ENCODE results near the gene DNAH3. TPM values are rescaled to one million over a fixed set of nuclear protein-coding genes. Genes with fewer than 3 reads are reported as not detected.
"Not testable (repeated sequence)": the region's sequence is repeated elsewhere in the genome, so short reads cannot be mapped to it uniquely, and the experiment has no call there.

Gene DNAH3
- polyA plus RNA-seq, 4 donors = 0.16 to 0.69 (median 0.43) TPM

- no peak for DNase-seq (ENCODE audit: low read depth in 4 of 4, low spot score in 2 of 4)
Measured at GRCh38 chr16:20948444-20948843, 202.2 kb downstream of the DNAH3 start.

GRCh38 chr16:20946015-20946629 is 204.5 kb downstream of the DNAH3 start:
- DNase-seq (ENCODE audit: low read depth in 4 of 4, low spot score in 2 of 4) = no peak

- not testable (repeated sequence) for DNase-seq (ENCODE audit: low read depth in 4 of 4, low spot score in 2 of 4)
Measured at GRCh38 chr16:20945575-20945875, 205.1 kb downstream of the DNAH3 start.

DNA sequence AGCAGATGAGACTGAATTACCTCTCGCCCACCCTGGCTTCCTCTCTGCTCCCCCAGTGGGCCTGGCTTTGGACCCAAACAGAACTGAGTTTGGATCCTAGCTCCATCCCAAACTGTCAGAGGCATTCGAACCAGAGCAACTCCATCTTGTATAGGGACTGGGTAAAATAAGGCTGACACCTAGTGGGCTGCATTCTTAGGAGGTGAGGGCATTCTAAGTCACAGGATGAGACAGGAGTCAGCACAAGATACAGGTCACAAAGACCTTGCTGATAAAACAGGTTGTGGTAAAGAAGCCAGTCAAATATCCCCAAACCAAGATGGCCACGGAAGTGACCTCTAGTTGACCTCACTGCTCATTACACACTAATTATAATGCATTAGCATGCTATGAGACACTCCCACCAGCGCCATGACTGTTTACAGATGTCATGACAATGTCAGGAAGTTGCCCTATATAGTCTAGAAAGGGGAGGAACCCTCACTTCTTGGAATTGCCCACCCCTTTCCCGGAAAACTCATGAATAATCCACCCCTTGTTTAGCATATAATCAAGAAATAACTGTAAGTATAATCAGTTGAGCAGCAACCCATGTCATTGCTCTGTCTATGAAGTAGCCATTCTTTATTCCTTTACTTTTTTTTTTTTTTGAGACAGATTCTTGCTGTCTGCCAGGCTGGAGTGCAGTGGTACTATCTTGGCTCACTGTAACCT is 205.6 kb downstream of the DNAH3 start:
- DNase-seq (ENCODE audit: low read depth in 4 of 4, low spot score in 2 of 4) = no peak

- DNase-seq (ENCODE audit: low read depth in 4 of 4, low spot score in 2 of 4) = no peak
Measured at GRCh38 chr16:20942256-20942655, 208.4 kb downstream of the DNAH3 start.

DNA sequence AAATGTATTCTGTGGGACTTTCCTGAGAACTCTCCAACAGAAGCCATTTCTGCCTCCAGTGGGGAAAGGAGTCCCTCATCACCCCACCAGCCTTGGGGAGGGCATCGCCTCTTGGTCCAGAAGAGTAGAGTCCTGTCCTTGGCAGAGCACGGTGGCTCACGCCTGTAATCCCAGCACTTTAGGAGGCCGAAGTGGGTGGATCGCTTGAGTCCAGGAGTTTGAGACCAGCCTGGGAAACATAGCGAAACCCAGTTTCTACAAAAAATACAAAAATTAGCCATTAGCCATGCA is 209.1 kb downstream of the DNAH3 start:
- no peak for DNase-seq (ENCODE audit: low read depth in 4 of 4, low spot score in 2 of 4)

DNA sequence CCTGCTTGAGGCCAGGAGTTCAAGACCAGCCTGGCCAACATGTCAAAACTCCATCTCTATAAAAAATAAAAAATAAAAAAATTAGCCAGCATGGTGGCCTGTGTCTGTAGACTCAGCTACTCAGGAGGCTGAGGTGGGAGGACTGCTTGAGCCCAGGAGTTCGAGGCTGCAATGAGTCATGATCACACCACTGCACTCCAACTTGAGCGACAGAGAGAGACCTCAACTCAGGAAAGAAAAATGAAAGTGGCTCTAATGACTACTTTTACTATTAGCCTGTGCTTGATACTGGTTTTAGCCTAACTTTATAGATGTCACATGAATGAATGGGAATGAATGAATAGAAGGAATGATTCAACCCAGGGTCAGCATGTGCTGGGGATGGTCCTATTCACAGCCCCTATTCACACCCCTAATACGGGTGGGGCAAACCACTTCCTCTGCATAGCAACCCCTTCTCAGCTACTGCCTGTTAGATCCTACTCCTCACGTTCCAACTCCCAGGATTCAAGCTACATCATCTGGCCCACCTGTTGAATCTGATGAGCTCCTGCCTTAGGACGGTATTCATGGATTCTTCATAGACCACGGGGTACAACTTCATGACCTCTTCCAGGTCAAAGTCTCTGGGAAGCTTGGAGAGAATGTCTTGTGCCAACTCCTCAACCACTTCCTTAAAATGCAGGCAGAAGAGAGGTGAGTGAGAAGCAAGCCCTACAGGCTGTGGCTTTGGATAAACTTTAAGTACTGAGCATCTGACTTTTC is 209.6 kb downstream of the DNAH3 start:
- DNase-seq (ENCODE audit: low read depth in 4 of 4, low spot score in 2 of 4) = no peak

DNA sequence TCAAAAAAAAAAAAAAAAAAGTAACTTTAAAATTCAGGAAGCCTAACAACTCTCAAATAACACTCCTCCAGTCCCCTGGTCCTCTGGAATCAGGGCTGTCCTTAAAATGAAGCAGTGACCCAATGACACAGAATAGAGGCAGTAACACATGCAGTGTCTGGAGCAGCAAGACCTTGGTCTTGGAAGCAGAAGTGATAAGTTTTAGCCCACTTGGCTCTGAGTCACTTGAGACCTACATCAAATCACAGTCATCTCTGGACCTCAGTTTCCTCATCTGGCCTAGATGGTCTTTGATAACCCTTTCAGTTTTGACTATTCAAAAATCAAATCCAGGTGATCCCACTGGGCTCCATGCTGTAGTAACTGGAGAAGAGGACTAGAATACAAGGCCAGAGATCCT is 211.0 kb downstream of the DNAH3 start:
- DNase-seq (ENCODE audit: low read depth in 4 of 4, low spot score in 2 of 4) = no peak

GRCh38 chr16:20938426-20938825 is 212.2 kb downstream of the DNAH3 start:
- DNase-seq (ENCODE audit: low read depth in 4 of 4, low spot score in 2 of 4) = no peak

DNA sequence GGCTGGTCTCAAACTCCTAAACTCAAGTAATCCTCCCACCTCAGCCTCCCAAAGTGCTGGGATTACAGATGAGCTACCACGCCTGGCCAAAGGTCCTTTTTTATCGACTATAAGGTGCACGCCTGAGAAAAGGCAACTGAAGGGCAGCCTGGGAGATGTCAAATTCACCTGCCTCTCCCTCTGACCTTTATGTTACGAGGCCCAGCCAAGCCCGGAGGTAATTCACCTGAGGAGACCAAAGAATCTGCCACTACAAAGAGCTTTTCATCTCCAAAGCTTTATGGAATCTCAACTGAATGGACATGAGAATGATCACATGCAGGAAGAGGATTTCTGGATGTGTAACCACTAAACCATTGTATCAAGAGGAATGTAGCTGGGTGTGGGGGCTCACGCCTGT is 212.9 kb downstream of the DNAH3 start:
- DNase-seq (ENCODE audit: low read depth in 4 of 4, low spot score in 2 of 4) = no peak

GRCh38 chr16:20933589-20933988 is 217.1 kb downstream of the DNAH3 start:
- DNase-seq (ENCODE audit: low read depth in 4 of 4, low spot score in 2 of 4) = no peak

DNA sequence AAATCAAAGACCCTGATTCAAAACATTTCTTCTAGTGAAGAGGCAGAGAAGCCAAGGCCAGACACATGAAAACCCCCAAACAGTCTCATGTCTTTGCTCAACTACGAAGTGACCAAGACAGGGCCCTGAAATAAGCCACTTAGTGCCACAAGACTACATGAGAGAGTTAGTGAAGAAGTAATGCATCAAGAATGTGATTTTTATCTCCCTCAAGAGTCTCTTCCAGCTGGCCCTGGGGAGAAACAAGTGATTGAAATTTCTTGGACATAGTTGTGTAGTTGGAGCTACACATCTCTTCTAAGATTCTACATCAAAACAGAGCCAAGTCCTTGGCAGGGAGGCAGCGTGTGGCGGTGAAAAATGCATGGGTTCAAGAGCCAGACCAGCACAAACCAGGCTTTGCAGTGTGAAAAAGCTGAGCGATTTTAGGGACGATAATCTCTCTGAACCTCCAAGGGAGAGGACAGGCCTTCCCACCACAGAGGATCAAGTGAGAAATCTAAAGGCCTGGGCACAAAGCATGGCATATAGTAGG is 219.5 kb downstream of the DNAH3 start:
- DNase-seq (ENCODE audit: low read depth in 4 of 4, low spot score in 2 of 4) = no peak

- DNase-seq (ENCODE audit: low read depth in 4 of 4, low spot score in 2 of 4) = no peak
Measured at GRCh38 chr16:20930365-20930690, 220.3 kb downstream of the DNAH3 start.

- not testable (repeated sequence) for DNase-seq (ENCODE audit: low read depth in 4 of 4, low spot score in 2 of 4)
Measured at GRCh38 chr16:20929676-20930364, 220.8 kb downstream of the DNAH3 start.

GRCh38 chr16:20928774-20929411 is 221.8 kb downstream of the DNAH3 start:
- no peak for DNase-seq (ENCODE audit: low read depth in 4 of 4, low spot score in 2 of 4)

GRCh38 chr16:20925751-20926150 is 224.9 kb downstream of the DNAH3 start:
- DNase-seq (ENCODE audit: low read depth in 4 of 4, low spot score in 2 of 4) = no peak

DNA sequence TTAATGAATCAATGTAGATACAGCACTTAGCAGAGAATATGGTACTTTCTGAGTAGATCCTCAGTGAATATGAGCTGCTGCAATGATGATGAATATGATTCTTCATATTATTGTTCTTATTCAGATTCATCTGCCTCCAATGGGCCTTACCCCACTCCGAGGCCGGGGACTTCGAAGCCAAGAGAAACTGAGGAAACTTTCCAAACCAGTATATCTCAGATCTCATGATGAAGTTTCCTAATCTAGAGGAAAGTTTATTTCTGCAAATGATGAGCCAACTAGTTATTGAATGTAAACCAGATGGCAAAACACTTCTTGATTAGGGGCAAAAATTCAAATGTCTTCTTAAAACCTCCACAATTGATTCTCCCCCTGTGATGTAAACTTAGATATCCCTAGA is 226.8 kb downstream of the DNAH3 start:
- DNase-seq (ENCODE audit: low read depth in 4 of 4, low spot score in 2 of 4) = no peak

- DNase-seq (ENCODE audit: low read depth in 4 of 4, low spot score in 2 of 4) = no peak
Measured at GRCh38 chr16:20920799-20921198, 229.8 kb downstream of the DNAH3 start.

DNA sequence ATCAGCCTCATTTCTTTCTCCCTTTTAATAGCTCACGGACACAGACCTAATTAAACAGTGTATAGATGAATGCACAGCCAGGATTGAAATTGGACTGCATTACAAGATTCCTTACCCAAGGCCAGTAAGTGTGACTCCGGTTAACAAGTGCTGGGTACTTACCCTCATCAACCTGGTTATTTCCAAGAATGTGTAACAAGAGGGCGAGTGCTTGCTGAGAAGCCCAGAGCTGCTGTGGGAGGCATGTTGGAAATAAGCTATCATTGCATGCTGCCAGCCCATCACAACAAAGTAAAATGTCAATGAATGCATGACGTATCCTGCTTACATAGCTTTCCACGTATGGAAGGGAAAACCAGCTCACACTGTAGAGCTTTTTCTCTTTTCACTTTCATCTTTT is 230.6 kb downstream of the DNAH3 start:
- DNase-seq (ENCODE audit: low read depth in 4 of 4, low spot score in 2 of 4) = no peak

- no peak for DNase-seq (ENCODE audit: low read depth in 4 of 4, low spot score in 2 of 4)
Measured at GRCh38 chr16:20918486-20919239, 232.0 kb downstream of the DNAH3 start.
